Activated naive CD4-positive, alpha-beta T cell treated with anti-CD3 and anti-CD28 coated beads, Interleukin-2, amount 50 U/mL, for 24 hours (primary cell): ENCODE measurements around the gene C6orf136.

Experiments used
- H3K27ac Mint-ChIP-seq: one replicate; pipeline ENCODE4 v1.8.0; 2021; ENCODE audit warnings: mild to moderate bottlenecking, mixed read lengths
- H3K27me3 Mint-ChIP-seq: one replicate; pipeline ENCODE4 v1.8.0; 2021; ENCODE audit warnings: mixed read lengths
- H3K36me3 Mint-ChIP-seq: one replicate; pipeline ENCODE4 v1.8.0; 2021; ENCODE audit warnings: mixed read lengths
- H3K4me1 Mint-ChIP-seq: one replicate; pipeline ENCODE4 v1.8.0; 2021; ENCODE audit warnings: mixed read lengths
- H3K4me3 Mint-ChIP-seq: one replicate; pipeline ENCODE4 v1.8.0; 2021; ENCODE audit warnings: mild to moderate bottlenecking, mixed read lengths
- H3K9me3 Mint-ChIP-seq: one replicate; pipeline ENCODE4 v1.8.0; 2021; ENCODE audit warnings: mixed read lengths

C6orf136 gene

GRCh38 chr6:30672445-30673253 lies 25.7 kb downstream of the C6orf136 start, which contains the start of gene DHX16:
DHX16 (minus strand) TSS chr6:30673006; CDS start chr6:30672841, 165 bp downstream.
- Mint-ChIP-seq H3K4me1 (peaks cover 42% of the 10 kb centered on the region), H3K36me3 (peaks cover 17% of the 10 kb centered on the region), H3K4me3 (peak within 1 kb of the TSS; percentile 90), H3K9me3 (no peaks in the 10 kb centered on the region), H3K27me3 (no peaks in the 10 kb centered on the region), H3K27ac (peak within 1 kb of the TSS; percentile 98)

- Mint-ChIP-seq H3K27ac (peak overlapping the region; percentile 83), H3K27me3 (no peaks in the 10 kb centered on the region), H3K9me3 (no peaks in the 10 kb centered on the region), H3K36me3 (peaks cover 21% of the 10 kb centered on the region), H3K4me1 (peaks cover 45% of the 10 kb centered on the region), H3K4me3 (no peak overlapping the region)
These were observed 29.8 kb downstream of the C6orf136 start for GRCh38 chr6:30676660-30677285.

GRCh38 chr6:30678964-30679726 lies 32.2 kb downstream of the C6orf136 start:
- peak overlapping the region; percentile 91 for H3K4me3 Mint-ChIP-seq
- peaks cover 37% of the 10 kb centered on the region for H3K4me1 Mint-ChIP-seq
- H3K9me3 Mint-ChIP-seq: no peaks in the 10 kb centered on the region
- H3K36me3 Mint-ChIP-seq: peaks cover 33% of the 10 kb centered on the region
- H3K27ac Mint-ChIP-seq: peak overlapping the region; percentile 89
- H3K27me3 Mint-ChIP-seq: no peaks in the 10 kb centered on the region

GRCh38 chr6:30679765-30680535 lies 33.0 kb downstream of the C6orf136 start:
- H3K27me3 Mint-ChIP-seq: no peaks in the 10 kb centered on the region
- H3K4me1 Mint-ChIP-seq: peaks cover 37% of the 10 kb centered on the region
- H3K9me3 Mint-ChIP-seq: no peaks in the 10 kb centered on the region
- H3K4me3 Mint-ChIP-seq: peak overlapping the region; percentile 91
- H3K27ac Mint-ChIP-seq: peak overlapping the region; percentile 88
- peaks cover 35% of the 10 kb centered on the region for H3K36me3 Mint-ChIP-seq

- no peaks in the 10 kb centered on the region for H3K9me3 Mint-ChIP-seq
- H3K4me1 Mint-ChIP-seq: peaks cover 30% of the 10 kb centered on the region
- peaks cover 32% of the 10 kb centered on the region for H3K36me3 Mint-ChIP-seq
- H3K4me3 Mint-ChIP-seq: peak overlapping the region; percentile 91
- no peaks in the 10 kb centered on the region for H3K27me3 Mint-ChIP-seq
- H3K27ac Mint-ChIP-seq: peak overlapping the region; percentile 96
These were observed 34.8 kb downstream of the C6orf136 start for GRCh38 chr6:30681766-30682142.

- Mint-ChIP-seq H3K27ac (peak overlapping the region; percentile 96), H3K36me3 (peaks cover 32% of the 10 kb centered on the region), H3K4me3 (peak overlapping the region; percentile 91), H3K4me1 (peaks cover 30% of the 10 kb centered on the region), H3K9me3 (no peaks in the 10 kb centered on the region), H3K27me3 (no peaks in the 10 kb centered on the region)
These were observed 35.5 kb downstream of the C6orf136 start for GRCh38 chr6:30682143-30683117.

- H3K27me3 Mint-ChIP-seq: no peaks in the 10 kb centered on the region
- H3K4me1 Mint-ChIP-seq: peaks cover 39% of the 10 kb centered on the region
- H3K4me3 Mint-ChIP-seq: peak overlapping the region; percentile 91
- H3K27ac Mint-ChIP-seq: peak overlapping the region; percentile 96
- no peaks in the 10 kb centered on the region for H3K9me3 Mint-ChIP-seq
- peaks cover 32% of the 10 kb centered on the region for H3K36me3 Mint-ChIP-seq
These were observed 36.4 kb downstream of the C6orf136 start for GRCh38 chr6:30683183-30683979.

- peak overlapping the region; percentile 91 for H3K4me3 Mint-ChIP-seq
- H3K27me3 Mint-ChIP-seq: no peaks in the 10 kb centered on the region
- peaks cover 40% of the 10 kb centered on the region for H3K4me1 Mint-ChIP-seq
- peaks cover 30% of the 10 kb centered on the region for H3K36me3 Mint-ChIP-seq
- H3K27ac Mint-ChIP-seq: peak overlapping the region; percentile 96
- no peaks in the 10 kb centered on the region for H3K9me3 Mint-ChIP-seq
These were observed 37.0 kb downstream of the C6orf136 start for GRCh38 chr6:30683980-30684338.

- H3K27me3 Mint-ChIP-seq: no peaks in the 10 kb centered on the region
These were observed 37.6 kb downstream of the C6orf136 start for GRCh38 chr6:30684386-30685156.

GRCh38 chr6:30685157-30686008 lies 38.5 kb downstream of the C6orf136 start:
- no peaks in the 10 kb centered on the region for H3K9me3 Mint-ChIP-seq
- peak overlapping the region; percentile 90 for H3K27ac Mint-ChIP-seq
- no peaks in the 10 kb centered on the region for H3K27me3 Mint-ChIP-seq
- peak overlapping the region; percentile 91 for H3K4me3 Mint-ChIP-seq
- peaks cover 40% of the 10 kb centered on the region for H3K4me1 Mint-ChIP-seq
- H3K36me3 Mint-ChIP-seq: peaks cover 25% of the 10 kb centered on the region

More at GRCh38 chr6:30684386-30685156, 37.6 kb downstream of the C6orf136 start:
- Mint-ChIP-seq H3K4me3 (peak overlapping the region; percentile 91), H3K36me3 (peaks cover 26% of the 10 kb centered on the region), H3K9me3 (no peaks in the 10 kb centered on the region), H3K4me1 (peaks cover 40% of the 10 kb centered on the region), H3K27ac (peak overlapping the region; percentile 96)

- peaks cover 21% of the 10 kb centered on the region for H3K36me3 Mint-ChIP-seq
- H3K4me3 Mint-ChIP-seq: peak within 1 kb of the TSS; percentile 91
- peaks cover 41% of the 10 kb centered on the region for H3K4me1 Mint-ChIP-seq
- H3K9me3 Mint-ChIP-seq: no peaks in the 10 kb centered on the region
- H3K27me3 Mint-ChIP-seq: no peaks in the 10 kb centered on the region
- H3K27ac Mint-ChIP-seq: peak within 1 kb of the TSS; percentile 93
These were observed 39.3 kb downstream of the C6orf136 start, which contains the start of gene PPP1R18 for GRCh38 chr6:30686009-30686907. PPP1R18 (minus strand) TSS chr6:30686645; CDS start chr6:30686018, 627 bp downstream.
